A549 (cell line): ENCODE results near the gene SLC44A2. TPM values are rescaled to one million over a fixed set of nuclear protein-coding genes. Genes with fewer than 3 reads are reported as not detected.
A peak's percentile ranks its signal among the peaks of the same experiment; 100 is the strongest.

Experiments used
- ATAC-seq, 2 experiments: fragments of 200-7000 bp in 1 of 2; fragments of >200 bp in 1 of 2; cut with Nextera tagmentation in 1 of 2; cut with Tn5 transposase in 1 of 2; 3 replicates each; pipeline versions ENCODE4 v1.8.0 to v1.9.1; 2018 to 2020; ENCODE audit warnings: mild to moderate bottlenecking in 1 of 2, moderate library complexity in 1 of 2
- CTCF ChIA-PET: fragments of 300-600 bp; sonication (Branson Sonifier 250); formaldehyde crosslinking; extraction: SDS; loops from one replicate; lab custom pipeline; 2021; ENCODE audit warnings: antibody characterized with exemption, inconsistent platforms; lab: Yijun Ruan, JAX
- POLR2A ChIA-PET: fragments of 350-600 bp; formaldehyde crosslinking; extraction: SDS; loops from one replicate; lab custom pipeline; 2021; ENCODE audit warnings: antibody characterized with exemption, inconsistent platforms; lab: Yijun Ruan, JAX
- DNase-seq, 2 experiments: peaks; one replicate each; pipeline versions ENCODE4 v3.0.0 to v3.0.0-alpha.2; 2011 to 2016; ENCODE audit warnings: low read depth in 1 of 2, low spot score in 1 of 2
- FAIRE-seq: peaks from 2 replicates; lab custom pipeline; 2011; peaks lifted over from hg19 to GRCh38; lab: Jason Lieb, UNC
- H3K27ac ChIP-seq, 2 experiments: fragments of >200 bp; sonication (Bioruptor Twin); formaldehyde crosslinking; 3 replicates each; pipeline ENCODE4 v1.5.1; 2016 to 2017
- H3K4me1 ChIP-seq: fragments of >200 bp; sonication (Bioruptor Twin); formaldehyde crosslinking; 3 replicates; pipeline ENCODE4 v1.6.1; 2016
- H3K4me2 ChIP-seq: fragments of >200 bp; sonication (Bioruptor Twin); formaldehyde crosslinking; 3 replicates; pipeline ENCODE4 v1.6.1; 2016
- H3K4me3 ChIP-seq: fragments of >200 bp; sonication (Bioruptor Twin); formaldehyde crosslinking; 3 replicates; pipeline ENCODE4 v1.5.1; 2016
- H3K9me3 ChIP-seq: fragments of >200 bp; sonication (Bioruptor Twin); formaldehyde crosslinking; 3 replicates; pipeline ENCODE4 v1.6.1; 2016
- CBX2 ChIP-seq: fragments of 200-600 bp; sonication (generic); IDR thresholded peaks from 2 replicates; pipeline ENCODE4 v1.6.1; 2016; ENCODE audit warnings: low read depth, mild to moderate bottlenecking, borderline replicate concordance
- CHD2 ChIP-seq: fragments of 150-350 bp; IDR thresholded peaks from 2 replicates; pipeline ENCODE4 v1.6.1; 2014; ENCODE audit warnings: low read length; ENCODE audit not compliant: partially characterized antibody
- ESRRA ChIP-seq: fragments of 150-350 bp; IDR thresholded peaks from 2 replicates; pipeline ENCODE4 v1.6.1; 2014; ENCODE audit warnings: mild to moderate bottlenecking, low read length, borderline replicate concordance
- KDM1A ChIP-seq: fragments of 200-600 bp; sonication (generic); IDR thresholded peaks from 2 replicates; pipeline ENCODE4 v1.6.1; 2016; ENCODE audit warnings: low read depth, mild to moderate bottlenecking
- KDM5A ChIP-seq: fragments of 200-600 bp; sonication (generic); IDR thresholded peaks from 2 replicates; pipeline ENCODE4 v1.6.1; 2016; ENCODE audit warnings: antibody characterized with exemption, mild to moderate bottlenecking
- MAZ ChIP-seq: fragments of 150-350 bp; IDR thresholded peaks from 2 replicates; pipeline ENCODE4 v1.6.1; 2014; ENCODE audit warnings: antibody characterized with exemption, low read depth, low read length, borderline replicate concordance
- NFE2L2 ChIP-seq: fragments of 150-350 bp; conservative IDR thresholded peaks from 2 replicates; pipeline ENCODE4 v1.6.1; 2014; ENCODE audit warnings: low read length
- NPAS2 ChIP-seq: fragments of 250-450 bp; sonication (Bioruptor Pico); IDR thresholded peaks from 2 replicates; pipeline ENCODE4 v1.8.0; 2022; ENCODE audit warnings: mild to moderate bottlenecking, moderate library complexity, borderline replicate concordance
- NR3C1 ChIP-seq: fragments of >200 bp; sonication (Bioruptor Twin); formaldehyde crosslinking; IDR thresholded peaks from 3 replicates; pipeline ENCODE4 v1.6.1; 2017
- PHF8 ChIP-seq: fragments of 200-600 bp; sonication (generic); IDR thresholded peaks from 2 replicates; pipeline ENCODE4 v1.6.1; 2016; ENCODE audit warnings: low read depth, mild to moderate bottlenecking, antibody characterized with exemption, moderate library complexity, borderline replicate concordance
- RAD21 ChIP-seq, 2 experiments: fragments of >200 bp in 1 of 2; sonication (Bioruptor Twin) in 1 of 2; formaldehyde crosslinking in 1 of 2; IDR thresholded peaks in 1 of 2; conservative IDR thresholded peaks in 1 of 2; 2 replicates in 1 of 2; 3 replicates in 1 of 2; pipeline ENCODE4 v1.6.1; 2012 to 2018; ENCODE audit warnings: inconsistent platforms in 1 of 2
- RARB ChIP-seq: fragments of 250-450 bp; sonication (Bioruptor Pico); IDR thresholded peaks from 2 replicates; pipeline ENCODE4 v1.8.0; 2021; ENCODE audit warnings: mild to moderate bottlenecking, moderate library complexity
- RCOR1 ChIP-seq: fragments of 150-350 bp; IDR thresholded peaks from 2 replicates; pipeline ENCODE4 v1.6.1; 2014; ENCODE audit warnings: antibody characterized with exemption, low read length, low read depth
- RNF2 ChIP-seq: fragments of 200-600 bp; sonication (generic); IDR thresholded peaks from 2 replicates; pipeline ENCODE4 v1.6.1; 2016; ENCODE audit warnings: low read depth, mild to moderate bottlenecking, antibody characterized with exemption, moderate library complexity, borderline replicate concordance
- SMC3 ChIP-seq: fragments of >200 bp; sonication (Bioruptor Twin); formaldehyde crosslinking; IDR thresholded peaks from 3 replicates; pipeline ENCODE4 v1.6.1; 2018; ENCODE audit warnings: inconsistent platforms
- TFCP2L1 ChIP-seq: fragments of 250-450 bp; sonication (Bioruptor Pico); IDR thresholded peaks from 2 replicates; pipeline ENCODE4 v1.5.0; 2021; ENCODE audit warnings: mild to moderate bottlenecking
- ZC3H11A ChIP-seq: fragments of 450-650 bp; IDR thresholded peaks from 2 replicates; pipeline ENCODE4 v1.6.1; 2014; ENCODE audit warnings: antibody characterized with exemption, mild to moderate bottlenecking
- ZFP36 ChIP-seq: fragments of 450-650 bp; IDR thresholded peaks from 2 replicates; pipeline ENCODE4 v1.6.1; 2014; ENCODE audit warnings: borderline replicate concordance; ENCODE audit not compliant: partially characterized antibody
- ZNF302 ChIP-seq: fragments of 250-450 bp; sonication (Bioruptor Pico); IDR thresholded peaks from 2 replicates; pipeline ENCODE4 v1.9.0; 2021; ENCODE audit warnings: inconsistent platforms, mild to moderate bottlenecking, moderate library complexity
- ZSCAN20 ChIP-seq: fragments of 250-450 bp; sonication (Bioruptor Pico); IDR thresholded peaks from 2 replicates; pipeline ENCODE4 v1.8.0; 2022; ENCODE audit warnings: mild to moderate bottlenecking, moderate library complexity
- WGBS: methylation state at CpG from one replicate; pipeline ENCODE4 v1.1.6; 2017; ENCODE audit errors: missing lambda C conversion rate; 5-methylcytosine and 5-hydroxymethylcytosine counted together
- polyA plus RNA-seq, 4 experiments: library from polyadenylated mRNA; depleted of rRNA in 3 of 4; stranded (reverse); fragments of >200 nt; fragmentation: RNase III in 1 of 4; extraction: RNeasy Plus Mini Kit Qiagen cat#74134 plus additional on column Dnase treatment in 1 of 4; gene quantifications; 2 replicates in 3 of 4; 3 replicates in 1 of 4; pipeline ENCODE4 v1.2.3, GENCODE V29; 2011 to 2017
- TF ChIP-seq, protein P1 (sequence below): IDR thresholded peaks from 2 replicates; pipeline ENCODE4 v1.6.1; 2012
- TF ChIP-seq, protein P2 (sequence below): IDR thresholded peaks from 2 replicates; pipeline ENCODE4 v1.6.1; 2012
- TF ChIP-seq, protein P3 (sequence below): IDR thresholded peaks from 2 replicates; pipeline ENCODE4 v1.6.1; 2012; ENCODE audit warnings: low read depth, borderline replicate concordance
- TF ChIP-seq, protein P4 (sequence below): fragments of >200 bp; sonication (Bioruptor Twin); formaldehyde crosslinking; IDR thresholded peaks from 3 replicates; pipeline ENCODE4 v1.6.1; 2016
- TF ChIP-seq, protein P5 (sequence below): fragments of 150-350 bp; IDR thresholded peaks from 2 replicates; pipeline ENCODE4 v1.6.1; 2014; ENCODE audit warnings: low read depth, mild to moderate bottlenecking, low read length
- TF ChIP-seq, protein P6 (sequence below): fragments of 250-450 bp; sonication (Bioruptor Pico); IDR thresholded peaks from 2 replicates; pipeline ENCODE4 v1.5.0; 2021; ENCODE audit warnings: mild to moderate bottlenecking, moderate library complexity, borderline replicate concordance

SLC44A2 gene
- polyA plus RNA-seq, 2 of the 4 experiments (the other 2 are of a cell fraction) = 8.3 TPM

DNA sequence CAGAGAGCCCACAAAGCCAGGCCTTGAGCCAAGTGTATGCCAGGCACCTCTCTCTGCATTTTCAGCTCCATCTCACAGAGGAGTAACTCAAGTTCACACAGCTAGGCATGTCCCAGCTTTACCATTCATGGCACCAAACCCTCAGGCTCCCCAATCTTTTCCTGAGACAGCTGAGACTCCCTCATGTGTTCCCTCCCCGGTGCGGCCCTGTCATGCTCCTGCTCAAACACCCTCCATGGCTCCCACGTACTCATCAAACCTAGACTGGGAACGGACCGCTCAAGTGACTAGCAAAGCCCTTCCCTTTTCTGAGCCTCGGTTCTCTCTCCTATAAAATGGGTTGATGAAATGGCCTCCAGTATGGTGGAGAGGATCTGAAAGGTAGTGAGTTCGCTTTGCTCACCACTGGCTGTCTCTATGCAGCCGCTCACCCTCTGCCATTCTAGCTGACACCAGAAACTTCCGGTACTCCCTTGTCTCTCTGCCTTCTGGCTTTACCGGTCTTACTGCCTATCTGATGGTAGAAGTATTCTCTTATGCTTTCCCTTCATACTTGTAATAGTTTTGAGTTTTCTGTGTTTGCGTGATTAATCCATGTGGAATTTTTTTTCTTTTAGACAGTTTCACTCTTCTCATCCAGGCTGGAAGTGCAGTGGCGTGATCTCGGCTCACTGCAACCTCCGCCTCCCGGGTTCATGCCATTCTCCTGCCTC lies 7.8 kb upstream of the SLC44A2 start:
- 85% methylated on average over 15 of the region's 15 CpGs for WGBS
- TF ChIP-seq SMC3 (no peak), KDM1A (peak; percentile 20; the same call in 1 of the 2 replicates), RCOR1 (no peak), ESRRA (no peak), RNF2 (no peak), KDM5A (no peak), ZFP36 (peak; percentile 23)
- TF ChIP-seq, protein P1, sequence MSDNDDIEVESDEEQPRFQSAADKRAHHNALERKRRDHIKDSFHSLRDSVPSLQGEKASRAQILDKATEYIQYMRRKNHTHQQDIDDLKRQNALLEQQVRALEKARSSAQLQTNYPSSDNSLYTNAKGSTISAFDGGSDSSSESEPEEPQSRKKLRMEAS = no peak
- TF ChIP-seq, all 56 proteins: peak for 2
- POLR2A ChIA-PET = no interaction called here
- Histone ChIP-seq H3K4me1 (no peaks in the 10 kb centered on the region), H3K4me3 (no peak overlapping the region), H3K9me3 (no peaks in the 10 kb centered on the region), H3K4me2 (no peak overlapping the region), H3K27ac (no peak overlapping the region)
- ATAC-seq (no peak), DNase-seq (no peak), FAIRE-seq (no peak)
- CTCF ChIA-PET = interaction anchor here (1.2 to 1.8 kb wide), 2 partner anchors 28 to 36 kb away, joined by 3 to 11 read pairs; no protein-coding TSS in a partner anchor

DNA sequence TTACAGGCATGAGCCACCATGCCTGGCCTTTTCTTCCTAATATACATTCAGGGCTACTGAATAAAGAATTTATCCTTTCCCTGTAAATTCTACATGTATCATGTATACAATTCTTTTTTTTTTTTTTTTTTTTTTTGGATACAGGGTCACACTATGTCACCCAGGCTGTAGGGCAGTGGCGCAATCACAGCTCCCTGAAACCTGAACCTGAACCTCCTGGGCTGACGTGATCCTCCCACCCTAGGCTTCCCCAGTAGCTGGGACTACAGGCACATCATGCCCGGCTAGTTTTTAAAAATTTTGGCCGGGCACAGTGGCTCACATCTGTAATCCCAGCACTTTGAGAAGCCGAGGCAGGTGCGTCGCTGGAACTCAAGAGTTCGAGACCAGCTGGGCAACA lies 6.5 kb upstream of the SLC44A2 start:
- H3K4me2 ChIP-seq = no peak overlapping the region
- ChIA-PET POLR2A (no interaction called here), CTCF (interaction anchor here (0.6 to 2.5 kb wide), 3 partner anchors 9 to 203 kb away, joined by 3 to 14 read pairs (median 3); no protein-coding TSS in a partner anchor)
- 96% methylated on average over 6 of the region's 8 CpGs for WGBS
- TF ChIP-seq ZC3H11A (no peak), RARB (no peak), MAZ (no peak), CHD2 (no peak), NPAS2 (CRISPR knock-in tag) (no peak), NFE2L2 (no peak), KDM1A (no peak), PHF8 (no peak), CBX2 (no peak)
- TF ChIP-seq, protein P2, sequence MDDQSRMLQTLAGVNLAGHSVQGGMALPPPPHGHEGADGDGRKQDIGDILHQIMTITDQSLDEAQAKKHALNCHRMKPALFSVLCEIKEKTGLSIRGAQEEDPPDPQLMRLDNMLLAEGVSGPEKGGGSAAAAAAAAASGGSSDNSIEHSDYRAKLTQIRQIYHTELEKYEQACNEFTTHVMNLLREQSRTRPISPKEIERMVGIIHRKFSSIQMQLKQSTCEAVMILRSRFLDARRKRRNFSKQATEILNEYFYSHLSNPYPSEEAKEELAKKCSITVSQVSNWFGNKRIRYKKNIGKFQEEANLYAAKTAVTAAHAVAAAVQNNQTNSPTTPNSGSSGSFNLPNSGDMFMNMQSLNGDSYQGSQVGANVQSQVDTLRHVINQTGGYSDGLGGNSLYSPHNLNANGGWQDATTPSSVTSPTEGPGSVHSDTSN = no peak
- TF ChIP-seq, all 56 proteins: peak for 0
- Histone ChIP-seq H3K4me1 (no peaks in the 10 kb centered on the region), H3K9me3 (no peaks in the 10 kb centered on the region), H3K27ac (no peak overlapping the region), H3K4me3 (no peak overlapping the region)
- FAIRE-seq (no peak), DNase-seq (no peak), ATAC-seq (no peak)

DNA sequence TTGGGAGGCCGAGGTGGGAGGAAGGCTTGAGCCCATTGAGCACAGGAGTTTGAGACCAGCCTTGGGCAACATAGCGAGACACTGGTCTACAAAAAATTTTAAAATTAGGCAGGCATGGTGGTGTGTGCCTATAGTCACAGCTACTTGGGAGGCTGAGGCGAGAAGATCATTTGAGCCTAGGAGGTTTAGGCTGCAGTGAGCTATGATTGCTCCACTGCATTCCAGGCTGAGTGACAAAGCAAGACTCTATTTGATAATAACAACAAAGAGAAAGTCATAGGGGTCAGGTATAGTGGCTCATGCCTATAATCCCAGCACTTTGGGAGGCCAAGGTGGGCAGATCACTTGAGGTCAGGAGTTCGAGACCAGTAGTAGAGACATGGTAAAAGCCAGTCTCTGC lies 4.6 kb upstream of the SLC44A2 start:
- DNase-seq (no peak), FAIRE-seq (no peak), ATAC-seq (no peak)
- no peak overlapping the region for H3K4me2 ChIP-seq
- no peak overlapping the region for H3K27ac ChIP-seq
- WGBS = 88% methylated on average over 4 of the region's 4 CpGs
- CTCF ChIA-PET = interaction anchor here (2.5 kb wide), 1 partner anchor 40 kb away, joined by 14 read pairs; no protein-coding TSS in a partner anchor
- POLR2A ChIA-PET = no interaction called here
- H3K4me3 ChIP-seq = no peak overlapping the region
- 0 out of 3 replicates have a peak, but pooled peaks cover 3% of the 10 kb centered on the region for H3K4me1 ChIP-seq
- H3K9me3 ChIP-seq = no peaks in the 10 kb centered on the region
- TF ChIP-seq, protein P3, sequence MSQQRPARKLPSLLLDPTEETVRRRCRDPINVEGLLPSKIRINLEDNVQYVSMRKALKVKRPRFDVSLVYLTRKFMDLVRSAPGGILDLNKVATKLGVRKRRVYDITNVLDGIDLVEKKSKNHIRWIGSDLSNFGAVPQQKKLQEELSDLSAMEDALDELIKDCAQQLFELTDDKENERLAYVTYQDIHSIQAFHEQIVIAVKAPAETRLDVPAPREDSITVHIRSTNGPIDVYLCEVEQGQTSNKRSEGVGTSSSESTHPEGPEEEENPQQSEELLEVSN = no peak
- no peak for TF ChIP-seq CBX2
- TF ChIP-seq, protein P4, sequence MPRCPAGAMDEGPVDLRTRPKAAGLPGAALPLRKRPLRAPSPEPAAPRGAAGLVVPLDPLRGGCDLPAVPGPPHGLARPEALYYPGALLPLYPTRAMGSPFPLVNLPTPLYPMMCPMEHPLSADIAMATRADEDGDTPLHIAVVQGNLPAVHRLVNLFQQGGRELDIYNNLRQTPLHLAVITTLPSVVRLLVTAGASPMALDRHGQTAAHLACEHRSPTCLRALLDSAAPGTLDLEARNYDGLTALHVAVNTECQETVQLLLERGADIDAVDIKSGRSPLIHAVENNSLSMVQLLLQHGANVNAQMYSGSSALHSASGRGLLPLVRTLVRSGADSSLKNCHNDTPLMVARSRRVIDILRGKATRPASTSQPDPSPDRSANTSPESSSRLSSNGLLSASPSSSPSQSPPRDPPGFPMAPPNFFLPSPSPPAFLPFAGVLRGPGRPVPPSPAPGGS = no peak
- TF ChIP-seq MAZ = no peak
- no peak for TF ChIP-seq RNF2
- TF ChIP-seq, protein P5, sequence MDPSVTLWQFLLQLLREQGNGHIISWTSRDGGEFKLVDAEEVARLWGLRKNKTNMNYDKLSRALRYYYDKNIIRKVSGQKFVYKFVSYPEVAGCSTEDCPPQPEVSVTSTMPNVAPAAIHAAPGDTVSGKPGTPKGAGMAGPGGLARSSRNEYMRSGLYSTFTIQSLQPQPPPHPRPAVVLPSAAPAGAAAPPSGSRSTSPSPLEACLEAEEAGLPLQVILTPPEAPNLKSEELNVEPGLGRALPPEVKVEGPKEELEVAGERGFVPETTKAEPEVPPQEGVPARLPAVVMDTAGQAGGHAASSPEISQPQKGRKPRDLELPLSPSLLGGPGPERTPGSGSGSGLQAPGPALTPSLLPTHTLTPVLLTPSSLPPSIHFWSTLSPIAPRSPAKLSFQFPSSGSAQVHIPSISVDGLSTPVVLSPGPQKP = no peak
- TF ChIP-seq ZSCAN20 (CRISPR knock-in tag) = no peak
- no peak for TF ChIP-seq TFCP2L1 (CRISPR knock-in tag)
- no peak for TF ChIP-seq ZNF302 (CRISPR knock-in tag)
- no peak for TF ChIP-seq PHF8
- no peak for TF ChIP-seq KDM5A
- TF ChIP-seq RAD21 (conservative IDR thresholded peaks at IDR 0.05 in 1 of 2, IDR thresholded peaks at IDR 0.05 in 1 of 2) = no peak
- no peak for TF ChIP-seq NR3C1
- TF ChIP-seq, protein P6, sequence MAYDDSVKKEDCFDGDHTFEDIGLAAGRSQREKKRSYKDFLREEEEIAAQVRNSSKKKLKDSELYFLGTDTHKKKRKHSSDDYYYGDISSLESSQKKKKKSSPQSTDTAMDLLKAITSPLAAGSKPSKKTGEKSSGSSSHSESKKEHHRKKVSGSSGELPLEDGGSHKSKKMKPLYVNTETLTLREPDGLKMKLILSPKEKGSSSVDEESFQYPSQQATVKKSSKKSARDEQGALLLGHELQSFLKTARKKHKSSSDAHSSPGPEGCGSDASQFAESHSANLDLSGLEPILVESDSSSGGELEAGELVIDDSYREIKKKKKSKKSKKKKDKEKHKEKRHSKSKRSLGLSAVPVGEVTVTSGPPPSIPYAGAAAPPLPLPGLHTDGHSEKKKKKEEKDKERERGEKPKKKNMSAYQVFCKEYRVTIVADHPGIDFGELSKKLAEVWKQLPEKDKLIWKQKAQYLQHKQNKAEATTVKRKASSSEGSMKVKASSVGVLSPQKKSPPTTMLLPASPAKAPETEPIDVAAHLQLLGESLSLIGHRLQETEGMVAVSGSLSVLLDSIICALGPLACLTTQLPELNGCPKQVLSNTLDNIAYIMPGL (CRISPR knock-in tag) = no peak
